HG02678 (cell line): ENCODE data around the gene TANGO2.

Source experiments
- ATAC-seq: cut with Tn5 transposase; IDR thresholded peaks from one replicate; pipeline ENCODE4 v1.9.1; 2021; ENCODE audit warnings: mild to moderate bottlenecking, moderate library complexity; ENCODE audit not compliant: unreplicated experiment

Gene TANGO2

GRCh38 chr22:20039683-20040325 is 18.9 kb downstream of the TANGO2 start:
- no peak for ATAC-seq

GRCh38 chr22:20040327-20041200 is 19.7 kb downstream of the TANGO2 start:
- no peak for ATAC-seq

GRCh38 chr22:20043057-20043996 is 22.4 kb downstream of the TANGO2 start:
- no peak for ATAC-seq

- ATAC-seq, result no peak
These were observed 23.1 kb downstream of the TANGO2 start for GRCh38 chr22:20043997-20044342.

GRCh38 chr22:20044495-20045151 is 23.7 kb downstream of the TANGO2 start:
- no peak for ATAC-seq

GRCh38 chr22:20046730-20047129 is 25.8 kb downstream of the TANGO2 start:
- no peak for ATAC-seq

GRCh38 chr22:20051927-20052308 is 31.0 kb downstream of the TANGO2 start:
- ATAC-seq, result no peak

- ATAC-seq, result no peak
These were observed 31.7 kb downstream of the TANGO2 start for GRCh38 chr22:20052309-20053259.

GRCh38 chr22:20053407-20054033 is 32.6 kb downstream of the TANGO2 start:
- ATAC-seq, result no peak

- no peak for ATAC-seq
These were observed 33.1 kb downstream of the TANGO2 start for GRCh38 chr22:20054034-20054427.

GRCh38 chr22:20054485-20054884 is 33.6 kb downstream of the TANGO2 start:
- no peak for ATAC-seq

- no peak for ATAC-seq
These were observed 34.2 kb downstream of the TANGO2 start for GRCh38 chr22:20055144-20055543.

GRCh38 chr22:20055654-20056053 is 34.7 kb downstream of the TANGO2 start:
- no peak for ATAC-seq

GRCh38 chr22:20056161-20056560 is 35.3 kb downstream of the TANGO2 start:
- ATAC-seq, result no peak

GRCh38 chr22:20056696-20057386 is 35.9 kb downstream of the TANGO2 start:
- ATAC-seq, result no peak

GRCh38 chr22:20057596-20058268 is 36.8 kb downstream of the TANGO2 start:
- no peak for ATAC-seq

- ATAC-seq, result no peak
These were observed 38.3 kb downstream of the TANGO2 start for GRCh38 chr22:20058989-20059770.
